CD4-positive, alpha-beta T cell (primary cell): ENCODE data around the gene DNAH9. TPM values are rescaled to one million over a fixed set of nuclear protein-coding genes. Genes with fewer than 3 reads are reported as not detected.

ENCODE experiments used
- ATAC-seq: fragments of 200-7000 bp; cut with Tn5 transposase; one replicate; pipeline ENCODE4 v1.10.0; 2022; ENCODE audit warnings: mild to moderate bottlenecking; ENCODE audit not compliant: poor library complexity
- CTCF ChIA-PET: fragments of 350-600 bp; sonication (Branson Sonifier 250); formaldehyde crosslinking; loops from one replicate; lab custom pipeline; 2021; ENCODE audit warnings: antibody characterized with exemption, inconsistent platforms; lab: Charles Lee
- POLR2A ChIA-PET: fragments of 350-600 bp; sonication (Branson Sonifier 250); formaldehyde crosslinking; loops from one replicate; lab custom pipeline; 2021; ENCODE audit warnings: antibody characterized with exemption, inconsistent platforms; lab: Charles Lee
- DNase-seq, 14 experiments: peaks; one replicate each; pipeline ENCODE4 v3.0.0-alpha.2; 2013 to 2020; ENCODE audit warnings: mixed read lengths in 2 of 14
- H3K27ac ChIP-seq, 2 donors: one replicate each; pipeline versions ENCODE4 v1.5.1 to v1.7.0; 2013; ENCODE audit warnings: low read length in 2 of 2, low read depth in 1 of 2, mild to moderate bottlenecking in 1 of 2
- H3K27me3 ChIP-seq, 2 experiments: 1 replicate in 1 of 2; 2 replicates in 1 of 2; pipeline versions ENCODE4 v1.6.1 to v1.7.0; 2013; ENCODE audit warnings: low read length in 2 of 2, control low read depth in 1 of 2, mild to moderate bottlenecking in 1 of 2, moderate library complexity in 1 of 2; ENCODE audit not compliant: insufficient read depth in 2 of 2, control insufficient read depth in 1 of 2
- H3K36me3 ChIP-seq: one replicate; pipeline ENCODE4 v1.6.1; 2013; ENCODE audit warnings: low read length, control low read depth; ENCODE audit not compliant: insufficient read depth
- H3K4me1 ChIP-seq: one replicate; pipeline ENCODE4 v1.6.1; 2013; ENCODE audit warnings: low read length, control low read depth; ENCODE audit not compliant: insufficient read depth
- H3K4me3 ChIP-seq: one replicate; pipeline ENCODE4 v1.5.1; 2013; ENCODE audit warnings: mild to moderate bottlenecking, low read length, moderate library complexity
- H3K9me3 ChIP-seq, 2 experiments: 1 replicate in 1 of 2; 2 replicates in 1 of 2; pipeline versions ENCODE4 v1.6.1 to v1.7.0; 2013; ENCODE audit warnings: low read length in 2 of 2, mild to moderate bottlenecking in 2 of 2, control low read depth in 1 of 2, moderate library complexity in 1 of 2; ENCODE audit not compliant: control insufficient read depth in 1 of 2, insufficient read depth in 1 of 2
- H3K27ac Mint-ChIP-seq: one replicate; pipeline ENCODE4 v1.8.0; 2020; ENCODE audit warnings: mixed read lengths
- H3K27me3 Mint-ChIP-seq: one replicate; pipeline ENCODE4 v1.8.0; 2021; ENCODE audit warnings: mixed read lengths
- H3K36me3 Mint-ChIP-seq: one replicate; pipeline ENCODE4 v1.8.0; 2021; ENCODE audit warnings: low read depth, mixed read lengths
- H3K4me1 Mint-ChIP-seq: one replicate; pipeline ENCODE4 v1.8.0; 2021; ENCODE audit warnings: low read depth, mixed read lengths
- H3K4me3 Mint-ChIP-seq: one replicate; pipeline ENCODE4 v1.8.0; 2020; ENCODE audit warnings: mild to moderate bottlenecking, mixed read lengths
- H3K9me3 Mint-ChIP-seq: one replicate; pipeline ENCODE4 v1.8.0; 2020; ENCODE audit warnings: mixed read lengths
- CTCF ChIP-seq: fragments of 200-600 bp; IDR thresholded peaks from one replicate; pipeline ENCODE4 v1.8.0; 2022; ENCODE audit warnings: antibody characterized with exemption, mild to moderate bottlenecking
- intact Hi-C, 2 experiments: fragments of 100-400 bp; cut with DNase I in 1 of 2; cut with micrococcal nuclease in 1 of 2; formaldehyde crosslinking; loops; one replicate each; pipeline versions ENCODE4 v1.15.1 to v1.9.0; 2023 to 2025; cut with DNase I, micrococcal nuclease
- total RNA-seq, 174 experiments: library from RNA in 2 of 174; stranded (reverse) in 2 of 174; gene quantifications; one replicate each; pipeline ENCODE4 v1.2.3 and lab custom pipeline; 2021 to 2026

DNAH9 gene
- total RNA-seq, 2 experiments from 2014 or later = not detected

- H3K27ac ChIP-seq = no peak overlapping the region
- no peak overlapping the region for H3K27ac Mint-ChIP-seq
- H3K9me3 Mint-ChIP-seq = peaks cover 10% of the 10 kb centered on the region
- H3K36me3 Mint-ChIP-seq = no peaks in the 10 kb centered on the region
- H3K27me3 Mint-ChIP-seq = no peaks in the 10 kb centered on the region
- no peak for TF ChIP-seq CTCF
- H3K27me3 ChIP-seq = no peaks in the 10 kb centered on the region
- H3K4me3 ChIP-seq = no peak overlapping the region
- ChIA-PET CTCF (no interaction called here), POLR2A (no interaction called here)
- no peaks in the 10 kb centered on the region for H3K4me1 ChIP-seq
- H3K4me3 Mint-ChIP-seq = no peak overlapping the region
- intact Hi-C loops = no loop called here
- H3K36me3 ChIP-seq = no peaks in the 10 kb centered on the region
- ATAC-seq = no peak
- DNase-seq = no peak
- peaks cover 0 to 17% of the 10 kb centered on the region in 2 experiments for H3K9me3 ChIP-seq
- no peaks in the 10 kb centered on the region for H3K4me1 Mint-ChIP-seq
Observed at GRCh38 chr17:11636771-11637170, 38.5 kb downstream of the DNAH9 start.

GRCh38 chr17:11637796-11638195 is 39.5 kb downstream of the DNAH9 start:
- DNase-seq (no peak), ATAC-seq (no peak)
- H3K4me3 Mint-ChIP-seq = no peak overlapping the region
- Histone ChIP-seq H3K27ac (no peak overlapping the region), H3K4me3 (no peak overlapping the region), H3K36me3 (no peaks in the 10 kb centered on the region), H3K9me3 (peaks cover 0 to 20% of the 10 kb centered on the region in 2 experiments), H3K27me3 (no peaks in the 10 kb centered on the region), H3K4me1 (no peaks in the 10 kb centered on the region)
- TF ChIP-seq CTCF = no peak
- no peak overlapping the region for H3K27ac Mint-ChIP-seq
- H3K4me1 Mint-ChIP-seq = no peaks in the 10 kb centered on the region
- intact Hi-C loops = no loop called here
- peaks cover 9% of the 10 kb centered on the region for H3K9me3 Mint-ChIP-seq
- ChIA-PET CTCF (no interaction called here), POLR2A (no interaction called here)
- no peaks in the 10 kb centered on the region for H3K36me3 Mint-ChIP-seq
- H3K27me3 Mint-ChIP-seq = no peaks in the 10 kb centered on the region

GRCh38 chr17:11638700-11639265 is 40.5 kb downstream of the DNAH9 start:
- intact Hi-C loops = no loop called here
- CTCF ChIA-PET = no interaction called here
- Histone ChIP-seq H3K4me3 (no peak overlapping the region), H3K9me3 (peaks cover 0 to 20% of the 10 kb centered on the region in 2 experiments), H3K4me1 (no peaks in the 10 kb centered on the region), H3K27me3 (no peaks in the 10 kb centered on the region), H3K36me3 (no peaks in the 10 kb centered on the region), H3K27ac (no peak overlapping the region)
- Mint-ChIP-seq H3K4me1 (no peaks in the 10 kb centered on the region), H3K9me3 (peaks cover 5% of the 10 kb centered on the region), H3K4me3 (no peak overlapping the region), H3K36me3 (no peaks in the 10 kb centered on the region), H3K27ac (no peak overlapping the region), H3K27me3 (no peaks in the 10 kb centered on the region)
- ATAC-seq (no peak), DNase-seq (no peak)
- POLR2A ChIA-PET = no interaction called here
- TF ChIP-seq CTCF = no peak
